HFFc6 (cell line): ENCODE results near the gene WDR26. TPM values are rescaled to one million over a fixed set of nuclear protein-coding genes. Genes with fewer than 3 reads are reported as not detected.

Experiments
- DNase-seq: peaks from one replicate; pipeline ENCODE4 v3.0.0-alpha.2; 2018
- H3K27ac Mint-ChIP-seq: 2 replicates; pipeline ENCODE4 v1.8.0; 2020; ENCODE audit warnings: mild to moderate bottlenecking, mixed read lengths
- H3K27me3 Mint-ChIP-seq: 2 replicates; pipeline ENCODE4 v1.8.0; 2021; ENCODE audit warnings: mild to moderate bottlenecking, moderate library complexity, mixed read lengths; ENCODE audit not compliant: insufficient read depth
- H3K36me3 Mint-ChIP-seq: 2 replicates; pipeline ENCODE4 v1.8.0; 2021; ENCODE audit warnings: low read depth, mixed read lengths
- H3K4me1 Mint-ChIP-seq: 2 replicates; pipeline ENCODE4 v1.8.0; 2020; ENCODE audit warnings: low read depth, mixed read lengths
- H3K4me3 Mint-ChIP-seq: 2 replicates; pipeline ENCODE4 v1.8.0; 2020; ENCODE audit warnings: mild to moderate bottlenecking, moderate library complexity, mixed read lengths
- H3K9me3 Mint-ChIP-seq: 2 replicates; pipeline ENCODE4 v1.8.0; 2020; ENCODE audit warnings: mild to moderate bottlenecking, mixed read lengths
- CTCF ChIP-seq: fragments of 200-600 bp; sonication (generic); IDR thresholded peaks from 2 replicates; pipeline ENCODE4 v1.5.0; 2021; ENCODE audit warnings: antibody characterized with exemption, mild to moderate bottlenecking
- total RNA-seq, 6 experiments: library from RNA; stranded (reverse); fragmentation: NEBNext Ultra II Directional; extraction: Animal tissue kit (Norgen Biotek cat#: 25700); gene quantifications; 2 replicates in 1 of 6; 3 replicates in 5 of 6; pipeline ENCODE4 v1.2.3, GENCODE V29; 2021

Gene WDR26
- total RNA-seq, 6 experiments from 2014 or later: 85.4 to 105 (median 90.8) TPM

GRCh38 chr1:224411766-224412165, 22.8 kb downstream of the WDR26 start:
- H3K4me3 Mint-ChIP-seq: no peak overlapping the region
- peak; percentile 25 for DNase-seq
- H3K27ac Mint-ChIP-seq: peak overlapping the region; percentile 70
- H3K4me1 Mint-ChIP-seq: peaks cover 42% of the 10 kb centered on the region
- TF ChIP-seq CTCF: no peak
- H3K36me3 Mint-ChIP-seq: peaks cover 24% of the 10 kb centered on the region
- H3K27me3 Mint-ChIP-seq: no peaks in the 10 kb centered on the region
- no peaks in the 10 kb centered on the region for H3K9me3 Mint-ChIP-seq

GRCh38 chr1:224408294-224408590, 26.4 kb downstream of the WDR26 start:
- Mint-ChIP-seq H3K4me3 (no peak overlapping the region; the same call in 1 of the 2 replicates), H3K36me3 (peaks cover 32% of the 10 kb centered on the region), H3K27me3 (no peaks in the 10 kb centered on the region), H3K4me1 (peaks cover 60% of the 10 kb centered on the region), H3K9me3 (no peaks in the 10 kb centered on the region), H3K27ac (peak overlapping the region; percentile 7; the same call in 1 of the 2 replicates)
- no peak for DNase-seq
- TF ChIP-seq CTCF: no peak

DNA sequence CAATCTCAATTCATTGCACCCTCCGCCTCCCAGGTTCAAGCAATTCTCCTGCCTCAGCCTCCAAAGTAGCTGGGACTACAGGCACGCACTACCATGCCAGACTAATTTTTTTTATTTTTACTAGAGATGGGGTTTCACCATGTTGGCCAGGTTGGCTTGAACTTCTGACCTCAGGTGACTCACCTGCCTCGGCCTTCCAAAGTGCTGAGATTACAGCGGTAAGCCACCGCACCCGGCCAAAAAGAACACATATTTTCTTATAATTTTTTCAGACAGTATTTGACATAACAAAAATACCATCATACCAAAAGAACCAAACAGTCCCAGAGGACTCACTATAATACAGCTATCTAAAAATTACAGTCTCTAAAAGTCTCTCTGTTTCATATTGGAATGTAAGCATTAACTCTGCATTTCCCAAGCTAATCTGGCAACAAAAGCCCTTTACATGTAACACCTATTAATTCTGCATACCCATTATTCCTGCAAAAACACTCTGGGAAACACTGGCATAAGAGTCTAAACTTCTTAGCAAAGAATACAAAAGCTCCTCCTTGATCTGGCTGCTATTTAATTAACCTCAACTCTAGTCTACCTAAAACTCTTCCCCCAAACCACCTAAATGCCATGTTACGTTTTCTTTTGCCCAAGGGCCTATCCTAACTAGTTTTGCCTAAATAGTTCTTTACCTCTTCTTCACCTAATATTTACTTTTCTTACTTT, 26.9 kb downstream of the WDR26 start:
- Mint-ChIP-seq H3K27ac (peak overlapping the region; percentile 7; the same call in 1 of the 2 replicates), H3K4me3 (no peak overlapping the region; the same call in 1 of the 2 replicates), H3K36me3 (peaks cover 32% of the 10 kb centered on the region), H3K27me3 (no peaks in the 10 kb centered on the region), H3K4me1 (peaks cover 55% of the 10 kb centered on the region), H3K9me3 (no peaks in the 10 kb centered on the region)
- no peak for DNase-seq
- no peak for TF ChIP-seq CTCF

GRCh38 chr1:224406216-224406615, 28.4 kb downstream of the WDR26 start:
- DNase-seq: no peak
- TF ChIP-seq CTCF: no peak
- peaks cover 40% of the 10 kb centered on the region for H3K4me1 Mint-ChIP-seq
- H3K4me3 Mint-ChIP-seq: peak overlapping the region; percentile 16
- H3K36me3 Mint-ChIP-seq: peaks cover 33% of the 10 kb centered on the region
- H3K9me3 Mint-ChIP-seq: no peaks in the 10 kb centered on the region
- no peaks in the 10 kb centered on the region for H3K27me3 Mint-ChIP-seq
- H3K27ac Mint-ChIP-seq: peak overlapping the region; percentile 58

DNA sequence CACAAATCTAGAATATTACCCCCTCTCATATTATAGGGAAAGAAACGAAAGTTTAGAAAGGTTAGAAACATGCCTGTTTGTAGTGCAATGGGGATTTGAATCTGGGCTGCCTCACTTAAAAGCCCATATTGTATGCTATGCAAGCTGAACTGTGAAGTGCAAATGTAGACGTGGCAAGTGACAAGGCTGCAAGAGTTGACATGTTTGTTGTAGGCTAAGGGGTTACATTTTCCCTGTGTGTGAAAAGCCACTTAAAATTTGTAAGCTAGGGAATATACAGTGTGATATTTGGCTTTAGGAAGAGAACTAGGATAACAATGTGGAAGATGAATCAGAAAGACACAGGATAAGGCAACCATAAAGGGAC, 29.0 kb downstream of the WDR26 start:
- no peak for TF ChIP-seq CTCF
- no peak for DNase-seq
- Mint-ChIP-seq H3K4me3 (no peak overlapping the region), H3K27me3 (no peaks in the 10 kb centered on the region), H3K4me1 (peaks cover 40% of the 10 kb centered on the region), H3K9me3 (no peaks in the 10 kb centered on the region), H3K36me3 (peaks cover 39% of the 10 kb centered on the region), H3K27ac (peak overlapping the region; percentile 58)
